OCI-LY1 (cell line): ENCODE data around the gene TMEM229A.

Experiments used
- H2AFZ ChIP-seq: fragments of 200-600 bp; sonication (generic), shearing (Covaris generic); 2 replicates; pipeline ENCODE4 v1.6.0; 2014; ENCODE audit warnings: antibody characterized with exemption, mild to moderate bottlenecking, low read length
- H3F3A ChIP-seq: fragments of 200-600 bp; sonication (generic), shearing (Covaris generic); 2 replicates; pipeline ENCODE4 v1.6.0; 2014; ENCODE audit warnings: mild to moderate bottlenecking, antibody characterized with exemption, low read length, moderate library complexity; ENCODE audit not compliant: insufficient read depth
- H3K27ac ChIP-seq: fragments of 200-600 bp; sonication (generic); 2 replicates; pipeline ENCODE4 v1.5.1; 2014; ENCODE audit warnings: low read length, mixed run types, mild to moderate bottlenecking, low read depth; ENCODE audit not compliant: poor library complexity, severe bottlenecking
- H3K27me3 ChIP-seq: fragments of 200-600 bp; sonication (generic); 2 replicates; pipeline ENCODE4 v1.6.0; 2014; ENCODE audit warnings: antibody characterized with exemption, mild to moderate bottlenecking, low read length, moderate library complexity; ENCODE audit not compliant: insufficient read depth
- H3K36me3 ChIP-seq: fragments of 200-600 bp; sonication (generic); 2 replicates; pipeline ENCODE4 v1.6.1; 2014; ENCODE audit warnings: mild to moderate bottlenecking, antibody characterized with exemption, low read length, moderate library complexity, mixed read lengths; ENCODE audit not compliant: insufficient read depth
- H3K4me1 ChIP-seq: fragments of 200-600 bp; sonication (generic); 2 replicates; pipeline ENCODE4 v1.5.1; 2014; ENCODE audit warnings: mild to moderate bottlenecking, low read length, moderate library complexity; ENCODE audit not compliant: insufficient read depth, severe bottlenecking
- H3K4me2 ChIP-seq: fragments of 200-600 bp; sonication (generic), shearing (Covaris generic); 2 replicates; pipeline ENCODE4 v1.6.1; 2014; ENCODE audit warnings: low read length
- H3K4me3 ChIP-seq: fragments of 200-600 bp; sonication (generic); 2 replicates; pipeline ENCODE4 v1.5.1; 2014; ENCODE audit warnings: low read length, low read depth, mild to moderate bottlenecking, mixed read lengths; ENCODE audit not compliant: poor library complexity, severe bottlenecking
- H3K79me2 ChIP-seq: fragments of 200-600 bp; shearing (Covaris generic); 2 replicates; pipeline ENCODE4 v1.6.1; 2016; ENCODE audit warnings: mixed run types, low read length, mixed read lengths; ENCODE audit not compliant: insufficient read depth
- H3K9ac ChIP-seq: fragments of 200-600 bp; sonication (generic), shearing (Covaris generic); 2 replicates; pipeline ENCODE4 v1.6.1; 2014; ENCODE audit warnings: mild to moderate bottlenecking, low read length, mixed read lengths
- H3K9me2 ChIP-seq: fragments of 200-600 bp; sonication (generic), shearing (Covaris generic); 2 replicates; pipeline ENCODE4 v1.6.1; 2014; ENCODE audit warnings: low read depth, mild to moderate bottlenecking, low read length, mixed read lengths
- H3K9me3 ChIP-seq: fragments of 200-600 bp; shearing (Covaris generic); 2 replicates; pipeline ENCODE4 v1.6.1; 2014; ENCODE audit warnings: low read length, mixed read lengths
- H4K20me1 ChIP-seq: fragments of 200-600 bp; sonication (generic), shearing (Covaris generic); 2 replicates; pipeline ENCODE4 v1.6.0; 2016; ENCODE audit warnings: mild to moderate bottlenecking, low read length; ENCODE audit not compliant: insufficient read depth
- CTCF ChIP-seq: fragments of 200-600 bp; sonication (generic), shearing (Covaris generic); IDR thresholded peaks from 2 replicates; pipeline ENCODE4 v1.5.1; 2017; ENCODE audit warnings: mild to moderate bottlenecking, antibody characterized with exemption, low read length, moderate library complexity, mixed read lengths
- EZH2 ChIP-seq: fragments of 200-600 bp; sonication (generic), shearing (Covaris generic); IDR thresholded peaks from 2 replicates; pipeline ENCODE4 v1.8.0; 2017; ENCODE audit warnings: borderline replicate concordance, mixed run types, mild to moderate bottlenecking, antibody characterized with exemption, low read length, moderate library complexity, mixed read lengths

TMEM229A gene

GRCh38 chr7:123992913-123993518, 39.9 kb downstream of the TMEM229A start:
- H3K36me3 ChIP-seq = no peaks in the 10 kb centered on the region
- no peaks in the 10 kb centered on the region for H3F3A ChIP-seq
- H4K20me1 ChIP-seq = no peaks in the 10 kb centered on the region
- TF ChIP-seq EZH2 = no peak
- no peaks in the 10 kb centered on the region for H3K9me2 ChIP-seq
- H2AFZ ChIP-seq = no peak overlapping the region
- no peaks in the 10 kb centered on the region for H3K79me2 ChIP-seq
- no peak overlapping the region for H3K4me3 ChIP-seq
- no peaks in the 10 kb centered on the region for H3K27me3 ChIP-seq
- H3K4me2 ChIP-seq = no peak overlapping the region
- H3K27ac ChIP-seq = no peak overlapping the region
- no peak overlapping the region for H3K9ac ChIP-seq
- H3K4me1 ChIP-seq = no peaks in the 10 kb centered on the region
- H3K9me3 ChIP-seq = no peaks in the 10 kb centered on the region

GRCh38 chr7:123987445-123987844, 45.4 kb downstream of the TMEM229A start:
- H2AFZ ChIP-seq = no peak overlapping the region
- no peaks in the 10 kb centered on the region for H3K4me1 ChIP-seq
- no peaks in the 10 kb centered on the region for H3K36me3 ChIP-seq
- TF ChIP-seq CTCF = no peak
- TF ChIP-seq EZH2 = no peak
- no peaks in the 10 kb centered on the region for H3F3A ChIP-seq
- no peaks in the 10 kb centered on the region for H3K9me3 ChIP-seq
- H3K4me2 ChIP-seq = no peak overlapping the region
- H4K20me1 ChIP-seq = no peaks in the 10 kb centered on the region
- no peak overlapping the region for H3K4me3 ChIP-seq
- H3K79me2 ChIP-seq = no peaks in the 10 kb centered on the region
- no peak overlapping the region for H3K27ac ChIP-seq
- no peaks in the 10 kb centered on the region for H3K9me2 ChIP-seq
- no peak overlapping the region for H3K9ac ChIP-seq
- H3K27me3 ChIP-seq = no peaks in the 10 kb centered on the region
